Heart left ventricle (tissue), 16 donors: ENCODE data around the gene UQCR11. TPM values are rescaled to one million over a fixed set of nuclear protein-coding genes. Genes with fewer than 3 reads are reported as not detected.

Experiments
- ATAC-seq, 4 donors: fragments of 200-7000 bp; cut with Tn5 transposase; one replicate each; pipeline ENCODE4 v1.9.1; 2020 to 2022; ENCODE audit warnings: moderate library complexity in 4 of 4, mild to moderate bottlenecking in 3 of 4, moderate number of reproducible peaks in 1 of 4
- DNase-seq, 5 donors: peaks; one replicate each; pipeline ENCODE4 v3.0.0-alpha.2; 2020
- H3K27ac ChIP-seq, 12 donors: fragments of 200-600 bp; sonication (generic) in 4 of 12; one replicate each; pipeline versions ENCODE4 v1.5.0 to v1.8.0; 2016 to 2022; ENCODE audit warnings: mild to moderate bottlenecking in 2 of 12
- H3K27me3 ChIP-seq, 9 donors: fragments of 200-600 bp; sonication (generic) in 2 of 9; one replicate each; pipeline versions ENCODE4 v1.5.1 to v1.8.0; 2016 to 2022; ENCODE audit warnings: mild to moderate bottlenecking in 3 of 9
- H3K36me3 ChIP-seq, 9 donors: fragments of 200-600 bp; sonication (generic) in 2 of 9; one replicate each; pipeline versions ENCODE4 v1.5.0 to v1.8.0; 2018 to 2022; ENCODE audit warnings: mild to moderate bottlenecking in 2 of 9
- H3K4me1 ChIP-seq, 12 donors: fragments of 200-600 bp; sonication (generic) in 4 of 12; one replicate each; pipeline versions ENCODE4 v1.5.0 to v1.8.0; 2016 to 2022; ENCODE audit warnings: mild to moderate bottlenecking in 3 of 12
- H3K4me3 ChIP-seq, 12 donors: fragments of 200-600 bp; sonication (generic) in 4 of 12; one replicate each; pipeline versions ENCODE4 v1.5.0 to v1.8.0; 2017 to 2022; ENCODE audit warnings: mild to moderate bottlenecking in 9 of 12, moderate library complexity in 4 of 12
- H3K9me3 ChIP-seq, 12 donors: fragments of 200-600 bp; sonication (generic) in 4 of 12; one replicate each; pipeline versions ENCODE4 v1.5.0 to v1.8.0; 2016 to 2022; ENCODE audit warnings: mild to moderate bottlenecking in 1 of 12
- POLR2A ChIP-seq, 2 donors: fragments of 450-650 bp; IDR thresholded peaks; one replicate each; pipeline ENCODE4 v1.6.1; 2017; ENCODE audit warnings: antibody characterized with exemption in 2 of 2, mild to moderate bottlenecking in 2 of 2, moderate library complexity in 2 of 2
- WGBS, 4 donors: extraction: QIAGEN DNeasy Blood & Tissue Kit in 2 of 4; methylation state at CpG; one replicate each; pipeline versions ENCODE4 v1.1.5 to v1.1.7; 2013 to 2018; 5-methylcytosine and 5-hydroxymethylcytosine counted together
- intact Hi-C, 10 donors: fragments of 100-400 bp; cut with DNase I; formaldehyde crosslinking; loops; one replicate each; pipeline versions ENCODE4 v1.11.1 to v1.14.2; 2022
- polyA plus RNA-seq, 2 donors: library from polyadenylated mRNA; stranded (reverse); fragments of 200-250 nt; gene quantifications; one replicate each; pipeline ENCODE4 v1.2.3, GENCODE V29; 2013
- total RNA-seq, 9 donors: library from RNA; depleted of rRNA in 2 of 9; stranded (reverse); fragments of >200 nt in 2 of 9; fragmentation: NEBNext Ultra II Directional in 3 of 9; extraction: Animal tissue kit (Norgen Biotek cat#: 25700) in 3 of 9; gene quantifications; one replicate each; pipeline versions ENCODE4 v1.1.0 to v1.2.4, GENCODE V29; 2016 to 2023
- TF ChIP-seq, protein P1 (sequence below), 12 donors: fragments of 200-600 bp; sonication (generic) in 4 of 12; IDR thresholded peaks; one replicate each; pipeline versions ENCODE4 v1.5.0 to v1.8.0; 2018 to 2022; ENCODE audit warnings: antibody characterized with exemption in 12 of 12, mild to moderate bottlenecking in 5 of 12
- donor health status: ischemic (EF 13 %, LVEDD 7.1; RV severe dilation, severe dysfunction).
- donor health status: healthy with polysubstance abuse.
- donor health status: DM: no; HTN: yes; CAD: no.
- donor health status: DM: no; HTN: no; CAD: no.
- donor health status: ischemic (EF 25% LVEDD 6.9; RV normal size, moderate dysfunction).
- donor health status: ischemic (EF 25% LVEDD 5.7; RV mildly dilated, moderate dysfunction).
- donor health status: healthy.
- donor health status: DM: yes; HTN: yes; CAD: no.
- donor health status: ischemic (EF 35%, LVEDD 5.7; RV mildly dilated, moderate dysfunction).
- donor health status: nonischemic (EF 11% LVEDD 7.7; RV severe dilation, severe dysfunction).
- donor health status: DM: yes; HTN: yes; CAD: no.
- donor health status: PGD.
- donor health status: ischemic (EF 29% LVEDD 5.4; RV normal size, mild dysfunction).
- donor health status: nonischemic (EF 23%, LVEDD 6.1; RV moderate dilation, normal function).

Gene UQCR11
- total and polyA plus RNA-seq, 11 donors, result 170 to 982 (median 671) TPM

DNA sequence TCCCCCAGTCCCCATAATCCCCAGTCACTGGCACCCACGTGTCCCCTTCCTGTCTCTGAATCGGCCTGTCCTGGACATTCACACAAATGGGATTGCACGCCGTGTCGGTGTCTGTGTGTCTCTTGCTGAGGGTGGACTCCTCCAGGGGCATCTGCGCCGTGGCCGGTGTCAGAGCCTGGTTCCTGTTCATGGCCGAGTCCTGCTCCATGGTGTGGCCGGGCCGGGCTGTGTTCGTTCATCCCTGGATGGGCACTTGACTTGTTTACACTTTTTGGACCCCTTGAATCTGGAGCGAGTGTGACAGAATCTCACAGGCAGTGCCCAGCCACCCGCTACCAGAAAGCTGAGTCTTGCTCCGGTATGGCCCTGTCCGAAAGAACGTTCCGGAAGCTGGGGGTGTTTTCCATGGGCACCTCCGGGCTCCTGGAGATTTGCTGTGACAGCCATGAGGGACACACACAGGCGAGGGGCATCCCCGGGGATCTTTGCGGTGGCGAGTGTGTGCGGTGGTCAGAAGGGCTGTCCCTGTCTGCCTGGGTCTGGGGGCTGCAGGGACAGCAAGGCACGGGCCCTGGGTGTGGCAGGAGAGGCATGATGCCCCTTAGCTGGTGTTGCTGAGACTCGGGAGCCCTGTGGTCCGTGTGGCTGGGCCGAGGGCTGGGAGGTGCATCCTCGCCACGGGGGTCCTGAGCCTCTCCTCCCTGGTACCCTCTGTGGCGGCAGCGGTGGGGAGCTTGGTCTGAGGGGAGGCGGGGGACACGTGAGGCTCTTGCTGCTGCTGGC, 30.7 kb downstream of the UQCR11 start:
- peak in 1 of 5 donors; percentile 20 for DNase-seq
- H3K36me3 ChIP-seq, result peaks cover 0 to 35% (median 17%) of the 10 kb centered on the region in 9 donors
- intact Hi-C loops, result no loop called here
- peaks cover 0 to 16% (median 1%) of the 10 kb centered on the region in 12 donors for H3K4me1 ChIP-seq
- no peak overlapping the region for H3K27ac ChIP-seq
- 87 to 89% (median 89%) methylated on average over 24 to 34 of the region's 34 CpGs for WGBS, 4 donors
- H3K4me3 ChIP-seq, result no peak overlapping the region
- H3K27me3 ChIP-seq, result no peaks in the 10 kb centered on the region
- no peak for TF ChIP-seq POLR2A (IDR thresholded peaks at IDR 0.05)
- TF ChIP-seq, protein P1, sequence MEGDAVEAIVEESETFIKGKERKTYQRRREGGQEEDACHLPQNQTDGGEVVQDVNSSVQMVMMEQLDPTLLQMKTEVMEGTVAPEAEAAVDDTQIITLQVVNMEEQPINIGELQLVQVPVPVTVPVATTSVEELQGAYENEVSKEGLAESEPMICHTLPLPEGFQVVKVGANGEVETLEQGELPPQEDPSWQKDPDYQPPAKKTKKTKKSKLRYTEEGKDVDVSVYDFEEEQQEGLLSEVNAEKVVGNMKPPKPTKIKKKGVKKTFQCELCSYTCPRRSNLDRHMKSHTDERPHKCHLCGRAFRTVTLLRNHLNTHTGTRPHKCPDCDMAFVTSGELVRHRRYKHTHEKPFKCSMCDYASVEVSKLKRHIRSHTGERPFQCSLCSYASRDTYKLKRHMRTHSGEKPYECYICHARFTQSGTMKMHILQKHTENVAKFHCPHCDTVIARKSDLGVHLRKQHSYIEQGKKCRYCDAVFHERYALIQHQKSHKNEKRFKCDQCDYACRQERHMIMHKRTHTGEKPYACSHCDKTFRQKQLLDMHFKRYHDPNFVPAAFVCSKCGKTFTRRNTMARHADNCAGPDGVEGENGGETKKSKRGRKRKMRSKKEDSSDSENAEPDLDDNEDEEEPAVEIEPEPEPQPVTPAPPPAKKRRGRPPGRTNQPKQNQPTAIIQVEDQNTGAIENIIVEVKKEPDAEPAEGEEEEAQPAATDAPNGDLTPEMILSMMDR (IDR thresholded peaks at IDR 0.05), result no peak
- ATAC-seq, result no peak
- H3K9me3 ChIP-seq, result no peaks in the 10 kb centered on the region

DNA sequence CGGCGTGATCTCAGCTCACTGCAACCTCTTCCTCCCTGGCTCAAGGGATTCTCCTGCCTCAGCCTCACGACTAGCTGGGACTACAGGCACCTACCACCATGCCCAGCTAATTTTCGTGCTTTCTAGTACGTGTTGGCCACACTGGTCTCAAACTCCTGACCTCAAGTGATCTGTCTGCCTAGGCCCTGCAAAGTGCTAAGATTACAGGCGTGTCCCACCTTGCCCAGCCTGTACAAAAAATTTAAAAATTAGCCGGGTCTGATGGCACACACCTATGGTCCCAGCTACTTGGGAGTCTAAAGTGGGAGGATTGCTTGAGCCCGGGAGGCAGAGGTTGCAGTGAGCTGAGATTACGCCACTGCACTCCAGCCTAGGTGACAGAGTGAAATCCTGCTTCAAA, 32.5 kb downstream of the UQCR11 start:
- Histone ChIP-seq H3K9me3 (no peaks in the 10 kb centered on the region), H3K4me3 (no peak overlapping the region), H3K36me3 (peaks cover 0 to 18% (median 7%) of the 10 kb centered on the region in 9 donors), H3K4me1 (peaks cover 0 to 18% (median 5%) of the 10 kb centered on the region in 12 donors), H3K27me3 (no peaks in the 10 kb centered on the region), H3K27ac (no peak overlapping the region)
- intact Hi-C loops, result no loop called here
- no peak for DNase-seq
- ATAC-seq, result no peak
- 85 to 90% (median 87%) methylated on average over 9 of the region's 9 CpGs for WGBS, 4 donors
- TF ChIP-seq, protein P1 (IDR thresholded peaks at IDR 0.05), result no peak
- no peak for TF ChIP-seq POLR2A (IDR thresholded peaks at IDR 0.05)

DNA sequence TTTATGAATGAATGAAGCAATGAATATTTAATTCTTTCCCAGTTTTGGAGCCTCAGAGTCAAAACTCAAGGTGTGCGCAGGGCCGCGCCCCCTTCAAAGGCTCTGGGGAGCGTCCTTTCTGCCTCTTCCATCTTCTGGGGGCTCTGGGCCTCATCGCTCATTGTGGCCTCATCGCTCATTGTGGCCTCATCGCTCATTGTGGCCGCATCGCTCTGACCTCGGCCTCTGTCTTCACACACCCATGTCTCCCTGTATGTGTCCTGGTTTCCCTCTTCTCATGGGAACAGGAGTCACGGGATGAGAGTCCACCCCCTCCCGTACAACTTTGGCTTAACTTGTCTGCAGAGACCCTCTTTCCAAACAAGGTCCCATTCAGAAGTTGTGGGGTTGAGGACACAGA, 33.9 kb downstream of the UQCR11 start:
- H3K4me3 ChIP-seq, result no peak overlapping the region
- 87 to 91% (median 89%) methylated on average over 12 of the region's 12 CpGs for WGBS, 4 donors
- peaks cover 0 to 16% (median 4%) of the 10 kb centered on the region in 12 donors for H3K4me1 ChIP-seq
- peaks cover 0 to 4% (median 0%) of the 10 kb centered on the region in 9 donors for H3K36me3 ChIP-seq
- no peak for DNase-seq
- no peak for ATAC-seq
- intact Hi-C loops, result no loop called here
- H3K27ac ChIP-seq, result no peak overlapping the region
- TF ChIP-seq POLR2A (IDR thresholded peaks at IDR 0.05), result no peak
- TF ChIP-seq, protein P1 (IDR thresholded peaks at IDR 0.05), result no peak
- H3K27me3 ChIP-seq, result peaks cover 0 to 4% (median 0%) of the 10 kb centered on the region in 9 donors
- H3K9me3 ChIP-seq, result no peaks in the 10 kb centered on the region

DNA sequence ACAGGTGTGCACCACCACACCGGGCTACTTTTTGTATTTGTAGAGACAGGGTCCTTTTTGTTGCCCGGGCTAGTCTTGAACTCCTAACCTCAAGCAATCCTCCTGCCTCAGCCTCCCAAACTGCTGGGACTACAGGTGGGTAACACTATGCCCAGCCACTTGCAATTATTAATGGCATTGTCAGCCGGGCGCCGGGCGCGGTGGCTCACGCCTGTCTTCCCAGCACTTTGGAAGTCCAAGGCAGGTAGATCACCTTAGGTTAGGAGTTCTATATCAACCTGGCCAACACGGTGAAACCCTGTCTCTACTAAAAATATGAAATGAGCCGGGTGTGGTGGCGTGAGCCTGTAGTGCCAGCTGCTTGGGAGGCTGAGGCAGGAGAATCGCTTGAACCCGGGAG, 34.4 kb downstream of the UQCR11 start:
- Histone ChIP-seq H3K4me1 (peaks cover 0 to 22% (median 9%) of the 10 kb centered on the region in 12 donors), H3K4me3 (no peak overlapping the region), H3K27ac (no peak overlapping the region), H3K27me3 (peaks cover 0 to 4% (median 0%) of the 10 kb centered on the region in 9 donors), H3K9me3 (no peaks in the 10 kb centered on the region), H3K36me3 (no peaks in the 10 kb centered on the region)
- DNase-seq (no peak), ATAC-seq (no peak)
- no peak for TF ChIP-seq POLR2A (IDR thresholded peaks at IDR 0.05)
- TF ChIP-seq, protein P1 (IDR thresholded peaks at IDR 0.05), result no peak
- WGBS, 4 donors, result 92 to 97% (median 95%) methylated on average over 13 of the region's 13 CpGs
- intact Hi-C loops, result no loop called here
